ENCODE results near the gene ARHGAP42.

GRCh38 chr11:100769165-100769564 is 82.1 kb downstream of the ARHGAP42 start:
- no peak for TF ChIP-seq POLR2A (IDR thresholded peaks at IDR 0.05; ENCODE audit: low read depth, low read length)
- TF ChIP-seq POLR2AphosphoS5 (IDR thresholded peaks at IDR 0.05; ENCODE audit: low read depth, low read length) = no peak
- TF ChIP-seq POU2F2 (IDR thresholded peaks at IDR 0.05; ENCODE audit: low read depth, low read length) = no peak
- no peak for TF ChIP-seq TAF1 (IDR thresholded peaks at IDR 0.05; ENCODE audit: low read depth, low read length)
- TF ChIP-seq SPI1 (IDR thresholded peaks at IDR 0.05; ENCODE audit: low read depth, low read length) = no peak
